Measurements from ENCODE around the gene RUNX1.

GRCh38 chr21:35035116-35035515 lies 14.0 kb downstream of the RUNX1 start:
- no peak for TF ChIP-seq POLR2AphosphoS5 (IDR thresholded peaks at IDR 0.05)
- TF ChIP-seq CTCF (IDR thresholded peaks at IDR 0.05), result no peak
- no peak for TF ChIP-seq POLR2A (IDR thresholded peaks at IDR 0.05)
